Sciatic nerve (tissue), 2 donors: Measurements from ENCODE around the gene PCSK5. TPM values are rescaled to one million over a fixed set of nuclear protein-coding genes. Genes with fewer than 3 reads are reported as not detected.
"Not testable (repeated sequence)": the region's sequence is repeated elsewhere in the genome, so short reads cannot be mapped to it uniquely, and the experiment has no call there.

Source experiments
- ATAC-seq: fragments of 200-7000 bp; cut with Tn5 transposase; one replicate; pipeline ENCODE4 v1.9.1; 2020; ENCODE audit warnings: mild to moderate bottlenecking, moderate library complexity
- DNase-seq: peaks from one replicate; pipeline ENCODE4 v3.0.0-alpha.2; 2020; ENCODE audit warnings: low spot score
- intact Hi-C: fragments of 100-400 bp; cut with DNase I; formaldehyde crosslinking; loops from one replicate; pipeline ENCODE4 v1.14.2; 2022
- total RNA-seq: library from RNA; stranded (reverse); fragmentation: NEBNext Ultra II Directional; extraction: Animal tissue kit (Norgen Biotek cat#: 25700); gene quantifications from one replicate; pipeline ENCODE4 v1.2.1, GENCODE V29; 2021
- donor health status: DM: no; HTN: no; CAD: no.
- donor health status: DM: no; HTN: no; CAD: no.

PCSK5 gene
- total RNA-seq, 1 donor from 2014 or later, result 18.8 TPM

GRCh38 chr9:76349865-76350264 is 459.4 kb downstream of the PCSK5 start:
- no peak for DNase-seq
- ATAC-seq, result no peak
- intact Hi-C loops, result no loop called here

- ATAC-seq, result no peak
- intact Hi-C loops, result no loop called here
- DNase-seq, result no peak
Observed at GRCh38 chr9:76351006-76351405, 460.5 kb downstream of the PCSK5 start.

- intact Hi-C loops, result no loop called here
- ATAC-seq, result no peak
- DNase-seq, result no peak
Observed at GRCh38 chr9:76352026-76352620, 461.6 kb downstream of the PCSK5 start.

GRCh38 chr9:76353280-76353679 is 462.8 kb downstream of the PCSK5 start:
- no peak for ATAC-seq
- DNase-seq, result no peak
- intact Hi-C loops, result no loop called here

GRCh38 chr9:76354221-76354620 is 463.7 kb downstream of the PCSK5 start:
- intact Hi-C loops, result no loop called here
- DNase-seq, result no peak
- ATAC-seq, result no peak

GRCh38 chr9:76355886-76356285 is 465.4 kb downstream of the PCSK5 start:
- DNase-seq (no peak), ATAC-seq (no peak)
- intact Hi-C loops, result no loop called here

GRCh38 chr9:76357555-76357954 is 467.1 kb downstream of the PCSK5 start:
- DNase-seq, result no peak
- intact Hi-C loops, result no loop called here
- no peak for ATAC-seq

GRCh38 chr9:76358628-76359280 is 468.3 kb downstream of the PCSK5 start:
- intact Hi-C loops, result no loop called here
- ATAC-seq, result no peak

GRCh38 chr9:76359365-76359764 is 468.9 kb downstream of the PCSK5 start:
- intact Hi-C loops, result no loop called here
- DNase-seq (no peak), ATAC-seq (no peak)

More at GRCh38 chr9:76358628-76359280, 468.3 kb downstream of the PCSK5 start:
- DNase-seq, result no peak

- ATAC-seq, result no peak
- intact Hi-C loops, result no loop called here
- DNase-seq, result no peak
Observed at GRCh38 chr9:76359766-76360165, 469.3 kb downstream of the PCSK5 start.

GRCh38 chr9:76362332-76363031 is 472.0 kb downstream of the PCSK5 start:
- intact Hi-C loops, DNase-seq, ATAC-seq: not testable (repeated sequence)

- intact Hi-C loops, result no loop called here
- ATAC-seq, result no peak
- no peak for DNase-seq
Observed at GRCh38 chr9:76363032-76363395, 472.5 kb downstream of the PCSK5 start.

- DNase-seq, result no peak
- ATAC-seq, result no peak
- intact Hi-C loops, result no loop called here
Observed at GRCh38 chr9:76365028-76365427, 474.6 kb downstream of the PCSK5 start.

- intact Hi-C loops, result no loop called here
- no peak for DNase-seq
- no peak for ATAC-seq
Observed at GRCh38 chr9:76366275-76366674, 475.8 kb downstream of the PCSK5 start.

- no peak for ATAC-seq
- intact Hi-C loops, result no loop called here
- peak; percentile 73 for DNase-seq
Observed at GRCh38 chr9:76369583-76369982, 479.1 kb downstream of the PCSK5 start.

GRCh38 chr9:76370396-76371023 is 480.0 kb downstream of the PCSK5 start:
- DNase-seq (no peak), ATAC-seq (no peak)
- intact Hi-C loops, result no loop called here

- no peak for DNase-seq
- intact Hi-C loops, result no loop called here
- ATAC-seq, result no peak
Observed at GRCh38 chr9:76371901-76372300, 481.4 kb downstream of the PCSK5 start.

- DNase-seq, result no peak
- ATAC-seq, result no peak
- intact Hi-C loops, result no loop called here
Observed at GRCh38 chr9:76372336-76372735, 481.9 kb downstream of the PCSK5 start.

- intact Hi-C loops, result no loop called here
- peak; percentile 91 for ATAC-seq
- DNase-seq, result peak; percentile 80
Observed at GRCh38 chr9:76373173-76373783, 482.8 kb downstream of the PCSK5 start.
